BLaER1 treated with 17β-estradiol and CSF1 and Interleukin-3, amounts not matched to agents 10 nM and 100 nM (cell line): ENCODE data around the gene PAQR9.

Source experiments
- H3K27ac ChIP-seq, 11 experiments: shearing (Covaris generic); formaldehyde crosslinking; 2 replicates each; pipeline ENCODE4 v1.8.1; 2022
- H3K27me3 ChIP-seq, 11 experiments: shearing (Covaris generic); formaldehyde crosslinking; 2 replicates each; pipeline ENCODE4 v1.8.1; 2022
- H3K36me3 ChIP-seq, 11 experiments: shearing (Covaris generic); formaldehyde crosslinking; 2 replicates each; pipeline ENCODE4 v1.8.1; 2022
- H3K4me1 ChIP-seq, 10 experiments: shearing (Covaris generic); formaldehyde crosslinking; 2 replicates each; pipeline ENCODE4 v1.8.1; 2022
- H3K4me2 ChIP-seq, 11 experiments: shearing (Covaris generic); formaldehyde crosslinking; 2 replicates each; pipeline ENCODE4 v1.8.1; 2022
- H3K4me3 ChIP-seq, 10 experiments: shearing (Covaris generic); formaldehyde crosslinking; 2 replicates each; pipeline ENCODE4 v1.8.1; 2022
- H3K9ac ChIP-seq, 11 experiments: shearing (Covaris generic); formaldehyde crosslinking; 2 replicates each; pipeline ENCODE4 v1.8.1; 2022
- H3K9me3 ChIP-seq, 11 experiments: shearing (Covaris generic); formaldehyde crosslinking; replicated peaks in 1 of 11; 2 replicates each; pipeline ENCODE4 v1.8.1; 2022
- H4K20me1 ChIP-seq, 11 experiments: shearing (Covaris generic); formaldehyde crosslinking; 2 replicates each; pipeline ENCODE4 v1.8.1; 2022
- Cebpa-rat ChIP-seq, 11 experiments: shearing (Covaris generic); IDR thresholded peaks; 2 replicates each; pipeline ENCODE4 v1.8.1; 2022

Gene PAQR9, protein sequence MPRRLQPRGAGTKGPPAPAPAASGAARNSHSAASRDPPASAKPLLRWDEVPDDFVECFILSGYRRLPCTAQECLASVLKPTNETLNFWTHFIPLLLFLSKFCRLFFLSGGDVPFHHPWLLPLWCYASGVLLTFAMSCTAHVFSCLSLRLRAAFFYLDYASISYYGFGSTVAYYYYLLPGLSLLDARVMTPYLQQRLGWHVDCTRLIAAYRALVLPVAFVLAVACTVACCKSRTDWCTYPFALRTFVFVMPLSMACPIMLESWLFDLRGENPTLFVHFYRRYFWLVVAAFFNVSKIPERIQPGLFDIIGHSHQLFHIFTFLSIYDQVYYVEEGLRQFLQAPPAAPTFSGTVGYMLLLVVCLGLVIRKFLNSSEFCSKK

DNA sequence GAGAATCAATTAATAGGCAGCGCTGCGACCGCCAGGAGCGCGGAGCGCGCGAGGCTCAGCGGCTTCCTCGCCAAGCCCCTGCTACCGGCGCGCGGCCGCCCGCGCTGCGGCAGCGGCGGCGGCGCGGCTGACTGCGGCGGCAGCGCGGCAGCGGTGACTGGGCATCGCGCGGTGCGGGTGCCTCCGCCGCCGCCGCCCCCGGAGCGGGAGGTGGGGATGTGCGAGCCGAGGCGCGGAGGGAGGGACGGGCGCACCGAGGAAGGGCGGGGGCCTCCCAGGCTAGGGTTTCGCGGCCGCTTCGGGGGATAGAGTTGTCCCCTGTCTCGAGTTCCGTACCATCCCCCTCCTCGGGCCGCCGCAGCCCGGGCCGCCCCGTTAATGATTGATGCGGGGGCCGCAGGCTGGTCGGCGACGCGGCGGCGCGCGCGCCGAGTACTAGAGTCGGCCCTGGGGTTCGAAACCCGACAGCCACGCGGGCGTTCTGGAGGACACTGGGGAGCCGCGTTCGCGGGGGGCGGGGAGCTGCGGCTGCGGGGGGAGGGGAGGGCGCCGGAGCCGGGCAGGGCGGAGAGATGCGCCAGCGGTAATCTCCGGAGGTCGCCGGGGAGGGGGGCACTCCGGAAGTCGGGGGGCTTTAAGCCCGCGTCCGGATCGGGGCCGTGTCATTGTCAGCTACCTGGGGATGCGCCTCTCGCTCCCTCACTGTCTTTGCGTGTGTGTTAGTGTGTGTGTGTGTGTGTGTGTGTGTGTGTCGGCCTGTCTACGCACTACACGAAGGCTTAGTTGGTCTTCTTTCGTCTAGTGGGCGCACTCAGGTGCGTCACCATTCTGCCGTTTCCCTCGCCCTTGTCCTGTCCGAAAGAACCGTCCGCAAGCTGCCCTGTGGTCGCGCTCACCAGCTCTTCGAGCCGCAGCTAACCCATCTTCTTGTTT lies at the start of gene PAQR9:
Gene PAQR9, minus strand, starts transcription at position 159 of the 933 bp plus-strand sequence. CDS start 338 bp downstream, outside the sequence.
- Histone ChIP-seq H4K20me1 (no peaks in the 10 kb centered on the region), H3K36me3 (no peaks in the 10 kb centered on the region), H3K4me1 (peaks cover 0 to 5% (median 4%) of the 10 kb centered on the region in 10 experiments; a peak in 5 of 20 replicates), H3K9ac (peak within 1 kb of the TSS; percentile 48 to 76 (median 67); a peak in 21 of 22 replicates), H3K9me3 (peaks cover 0 to 11% (median 4%) of the 10 kb centered on the region in 11 experiments; a peak in 8 of 22 replicates), H3K4me2 (peak within 1 kb of the TSS; percentile 90 to 99 (median 93)), H3K4me3 (peak within 1 kb of the TSS; percentile 61 to 77 (median 72)), H3K27ac (peak within 1 kb of the TSS in 4 of 11 experiments; percentile 22 to 35 (median 26); a peak in 3 of 22 replicates), H3K27me3 (peaks cover 41 to 53% (median 50%) of the 10 kb centered on the region in 11 experiments)
- TF ChIP-seq Cebpa-rat (IDR thresholded peaks at IDR 0.05): no peak

DNA sequence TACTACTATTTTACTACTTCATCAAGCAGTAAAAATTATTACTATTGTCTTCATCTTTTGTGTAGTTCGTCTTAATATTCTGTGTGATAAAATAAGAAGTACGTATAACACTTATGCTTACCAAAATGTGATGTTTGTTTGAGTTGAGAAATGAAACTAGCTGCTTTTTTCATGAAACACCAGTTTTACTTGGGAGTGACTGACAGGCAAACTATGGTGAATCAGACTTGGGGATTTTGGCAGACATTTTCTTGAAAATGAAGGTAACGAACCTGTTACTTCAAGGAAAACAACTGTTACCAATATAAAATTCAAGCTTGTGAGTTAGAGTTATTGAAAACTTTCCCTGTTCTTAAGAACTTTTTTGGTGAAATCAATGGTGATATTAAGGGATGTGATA lies 48.2 kb upstream of the PAQR9 start:
- H3K27ac ChIP-seq: no peak overlapping the region
- H3K4me1 ChIP-seq: peaks cover 0 to 13% (median 8%) of the 10 kb centered on the region in 10 experiments; a peak in 11 of 20 replicates
- no peak overlapping the region for H3K4me3 ChIP-seq
- H3K4me2 ChIP-seq: no peak overlapping the region
- no peaks in the 10 kb centered on the region for H3K27me3 ChIP-seq
- peaks cover 0 to 5% (median 0%) of the 10 kb centered on the region in 11 experiments; a peak in 2 of 22 replicates for H3K9me3 ChIP-seq
- H4K20me1 ChIP-seq: peaks cover 58 to 98% (median 94%) of the 10 kb centered on the region in 11 experiments
- TF ChIP-seq Cebpa-rat (IDR thresholded peaks at IDR 0.05): no peak
- peaks cover 22 to 66% (median 44%) of the 10 kb centered on the region in 11 experiments; a peak in 21 of 22 replicates for H3K36me3 ChIP-seq
- H3K9ac ChIP-seq: no peak overlapping the region

DNA sequence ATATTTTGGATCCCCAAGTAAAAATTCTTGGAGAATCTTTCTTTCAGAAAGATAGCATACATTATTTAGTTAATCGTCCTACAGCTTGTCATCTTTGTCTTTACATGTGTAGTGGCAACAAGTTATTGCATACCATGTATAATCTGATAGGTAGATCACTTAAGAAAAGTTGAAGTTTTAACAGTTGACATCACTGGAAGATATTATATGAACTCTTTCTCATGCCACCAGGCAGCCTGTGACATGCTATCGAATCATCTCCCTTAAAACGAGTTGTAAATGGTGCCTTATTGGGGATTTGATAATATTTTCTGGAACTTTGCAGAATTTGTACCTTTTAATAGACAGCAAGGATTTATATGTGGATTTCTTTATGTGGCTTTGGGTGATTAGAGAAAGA lies 46.5 kb upstream of the PAQR9 start:
- Histone ChIP-seq H3K4me3 (no peak overlapping the region), H3K27ac (no peak overlapping the region), H4K20me1 (peaks cover 65 to 100% (median 99%) of the 10 kb centered on the region in 11 experiments), H3K9ac (no peak overlapping the region; a peak in 1 of 22 replicates), H3K9me3 (peaks cover 0 to 6% (median 0%) of the 10 kb centered on the region in 11 experiments; a peak in 3 of 22 replicates), H3K4me2 (no peak overlapping the region), H3K27me3 (no peaks in the 10 kb centered on the region), H3K36me3 (peaks cover 16 to 64% (median 33%) of the 10 kb centered on the region in 11 experiments; a peak in 19 of 22 replicates), H3K4me1 (peaks cover 0 to 27% (median 10%) of the 10 kb centered on the region in 10 experiments; a peak in 11 of 20 replicates)
- no peak for TF ChIP-seq Cebpa-rat (IDR thresholded peaks at IDR 0.05)

- H3K36me3 ChIP-seq: peaks cover 0 to 22% (median 0%) of the 10 kb centered on the region in 11 experiments; a peak in 9 of 22 replicates
- no peak overlapping the region for H3K27ac ChIP-seq
- peaks cover 38 to 79% (median 69%) of the 10 kb centered on the region in 11 experiments for H4K20me1 ChIP-seq
- peaks cover 0 to 6% (median 0%) of the 10 kb centered on the region in 11 experiments; a peak in 3 of 22 replicates for H3K9me3 ChIP-seq
- peaks cover 19 to 58% (median 27%) of the 10 kb centered on the region in 10 experiments for H3K4me1 ChIP-seq
- no peak for TF ChIP-seq Cebpa-rat (IDR thresholded peaks at IDR 0.05)
- H3K4me3 ChIP-seq: no peak overlapping the region
- H3K27me3 ChIP-seq: no peaks in the 10 kb centered on the region
- H3K9ac ChIP-seq: no peak overlapping the region
- H3K4me2 ChIP-seq: peak overlapping the region in 7 of 11 experiments; percentile 12 to 92 (median 87); a peak in 7 of 22 replicates
These were observed 41.3 kb upstream of the PAQR9 start for GRCh38 chr3:143004823-143005222.

DNA sequence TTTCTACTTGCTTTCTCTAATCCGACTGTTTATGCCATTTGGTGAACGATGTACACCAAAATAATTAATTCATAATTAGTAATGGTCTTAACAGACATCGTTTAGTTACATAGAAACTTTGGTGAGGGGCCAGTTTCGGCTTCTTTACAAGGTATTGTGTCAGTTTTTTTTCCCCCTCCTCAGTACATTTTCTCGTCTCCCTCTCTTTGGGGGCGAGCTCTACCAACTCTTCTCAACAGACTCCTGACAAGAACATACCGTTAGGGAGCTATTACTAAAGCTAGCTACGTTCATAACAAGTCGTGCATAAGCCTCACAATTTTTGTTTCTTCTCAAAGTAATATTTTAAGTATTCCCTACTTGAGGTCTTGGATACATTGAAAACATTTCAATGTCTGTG lies 39.3 kb upstream of the PAQR9 start:
- Histone ChIP-seq H3K9me3 (peaks cover 0 to 6% (median 0%) of the 10 kb centered on the region in 11 experiments; a peak in 3 of 22 replicates), H4K20me1 (peaks cover 17 to 58% (median 48%) of the 10 kb centered on the region in 11 experiments; a peak in 21 of 22 replicates), H3K27me3 (no peaks in the 10 kb centered on the region), H3K4me3 (peak overlapping the region; percentile 72 to 97 (median 88)), H3K9ac (peak overlapping the region; percentile 92 to 98 (median 96)), H3K4me1 (peaks cover 18 to 63% (median 30%) of the 10 kb centered on the region in 10 experiments), H3K36me3 (peaks cover 0 to 22% (median 0%) of the 10 kb centered on the region in 11 experiments; a peak in 9 of 22 replicates), H3K27ac (peak overlapping the region; percentile 87 to 97 (median 94); a peak in 21 of 22 replicates), H3K4me2 (peak overlapping the region; percentile 77 to 97 (median 88))
- TF ChIP-seq Cebpa-rat (IDR thresholded peaks at IDR 0.05): no peak

DNA sequence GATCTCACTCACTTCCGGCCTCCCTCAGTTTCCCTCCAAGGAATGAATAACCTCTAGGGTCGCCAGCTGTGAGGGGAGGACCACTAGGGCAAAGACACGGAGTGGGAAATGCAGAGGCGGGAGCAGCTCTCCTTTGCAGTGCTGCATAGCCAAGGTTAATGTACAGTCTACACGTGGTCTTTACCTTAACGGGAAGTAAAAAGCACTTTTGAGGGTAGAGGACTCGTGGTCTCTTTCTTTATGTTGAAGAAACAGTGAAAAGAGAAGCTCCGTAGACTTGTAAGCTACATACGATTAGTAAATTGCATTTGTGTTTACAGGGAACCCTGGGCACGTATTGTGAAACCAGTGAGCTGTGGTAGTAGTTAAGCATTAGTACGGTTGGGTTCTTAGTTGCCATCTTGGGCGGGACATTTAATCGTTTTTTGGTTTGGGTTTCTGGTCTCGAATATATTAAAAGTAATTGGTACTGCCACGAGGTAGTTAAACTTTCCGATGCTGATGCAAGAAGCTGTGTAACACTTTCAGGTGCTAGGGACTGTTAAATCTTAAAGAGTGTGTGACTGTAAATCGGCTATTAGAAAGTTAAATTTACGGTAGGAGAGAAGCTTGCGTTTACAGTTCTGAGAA lies 38.7 kb upstream of the PAQR9 start:
- peaks cover 18 to 57% (median 27%) of the 10 kb centered on the region in 10 experiments for H3K4me1 ChIP-seq
- peaks cover 12 to 53% (median 42%) of the 10 kb centered on the region in 11 experiments; a peak in 21 of 22 replicates for H4K20me1 ChIP-seq
- peak overlapping the region; percentile 72 to 97 (median 88) for H3K4me3 ChIP-seq
- H3K9ac ChIP-seq: peak overlapping the region; percentile 92 to 98 (median 96)
- peak overlapping the region; percentile 87 to 97 (median 94) for H3K27ac ChIP-seq
- H3K4me2 ChIP-seq: peak overlapping the region; percentile 77 to 97 (median 88)
- peaks cover 0 to 6% (median 0%) of the 10 kb centered on the region in 11 experiments; a peak in 3 of 22 replicates for H3K9me3 ChIP-seq
- no peaks in the 10 kb centered on the region for H3K27me3 ChIP-seq
- TF ChIP-seq Cebpa-rat (IDR thresholded peaks at IDR 0.05): peak in 1 of 11 experiments; percentile 22; a peak in 1 of 22 replicates
- peaks cover 0 to 21% (median 0%) of the 10 kb centered on the region in 11 experiments; a peak in 9 of 22 replicates for H3K36me3 ChIP-seq

GRCh38 chr3:143001369-143002082 lies 38.1 kb upstream of the PAQR9 start, which contains the start of gene U2SURP:
TSS of gene U2SURP (plus strand) at chr3:143001570. CDS start at chr3:143001629, 59 bp downstream.
- peaks cover 18 to 51% (median 23%) of the 10 kb centered on the region in 10 experiments for H3K4me1 ChIP-seq
- peak within 1 kb of the TSS; percentile 87 to 97 (median 94) for H3K27ac ChIP-seq
- peaks cover 5 to 46% (median 36%) of the 10 kb centered on the region in 11 experiments; a peak in 21 of 22 replicates for H4K20me1 ChIP-seq
- H3K9me3 ChIP-seq: peaks cover 0 to 3% (median 0%) of the 10 kb centered on the region in 11 experiments; a peak in 1 of 22 replicates
- H3K36me3 ChIP-seq: peaks cover 0 to 14% (median 0%) of the 10 kb centered on the region in 11 experiments; a peak in 9 of 22 replicates
- peak within 1 kb of the TSS; percentile 85 to 100 (median 94) for H3K4me2 ChIP-seq
- no peaks in the 10 kb centered on the region for H3K27me3 ChIP-seq
- peak within 1 kb of the TSS; percentile 92 to 98 (median 96) for H3K9ac ChIP-seq
- peak within 1 kb of the TSS; percentile 72 to 97 (median 88) for H3K4me3 ChIP-seq
- TF ChIP-seq Cebpa-rat (IDR thresholded peaks at IDR 0.05): no peak
